Neural cell (in vitro differentiated cells): Measurements from ENCODE around the gene TESMIN. TPM values are rescaled to one million over a fixed set of nuclear protein-coding genes. Genes with fewer than 3 reads are reported as not detected.

Experiments
- H2AFZ ChIP-seq: fragments of 200-600, 300-800 bp; sonication (generic), shearing (Covaris generic); 2 replicates; pipeline ENCODE4 v1.6.0; 2014; ENCODE audit warnings: low read depth, mild to moderate bottlenecking, antibody characterized with exemption, low read length, moderate library complexity
- H3F3A ChIP-seq: fragments of 200-600 bp; shearing (Covaris generic); 2 replicates; pipeline ENCODE4 v1.6.1; 2016; ENCODE audit warnings: mild to moderate bottlenecking, moderate library complexity, mixed read lengths, antibody characterized with exemption, low read length; ENCODE audit not compliant: insufficient read depth, poor library complexity, severe bottlenecking
- H3K27ac ChIP-seq: fragments of 200-600, 300-800 bp; sonication (generic), shearing (Covaris generic); 2 replicates; pipeline ENCODE4 v1.5.1; 2014; ENCODE audit warnings: mild to moderate bottlenecking, low read length, moderate library complexity
- H3K27me3 ChIP-seq: fragments of 300-800, 200-600 bp; sonication (generic), shearing (Covaris generic); 2 replicates; pipeline ENCODE4 v1.6.0; 2014; ENCODE audit warnings: mild to moderate bottlenecking, low read depth, low read length, moderate library complexity; ENCODE audit not compliant: insufficient read depth
- H3K36me3 ChIP-seq: fragments of 300-800, 200-600 bp; sonication (generic), shearing (Covaris generic); 2 replicates; pipeline ENCODE4 v1.5.1; 2014; ENCODE audit warnings: mild to moderate bottlenecking, antibody characterized with exemption, low read length, moderate library complexity; ENCODE audit not compliant: insufficient read depth
- H3K4me2 ChIP-seq: fragments of 300-800, 200-600 bp; sonication (generic), shearing (Covaris generic); 2 replicates; pipeline ENCODE4 v1.6.0; 2014; ENCODE audit warnings: mild to moderate bottlenecking, low read length
- H3K4me3 ChIP-seq: fragments of 300-800, 200-600 bp; sonication (generic), shearing (Covaris generic); 2 replicates; pipeline ENCODE4 v1.5.1; 2014; ENCODE audit warnings: mild to moderate bottlenecking, low read length, moderate library complexity
- H3K79me2 ChIP-seq: fragments of 200-600 bp; shearing (Covaris generic); replicated peaks from 2 replicates; pipeline ENCODE4 v1.6.0; 2014; ENCODE audit warnings: mild to moderate bottlenecking, low read length, moderate library complexity; ENCODE audit not compliant: insufficient read depth
- H3K9ac ChIP-seq: fragments of 300-800, 200-600 bp; sonication (generic), shearing (Covaris generic); 2 replicates; pipeline ENCODE4 v1.6.1; 2016; ENCODE audit warnings: mild to moderate bottlenecking, low read length, mixed read lengths
- H3K9me2 ChIP-seq: fragments of 200-600 bp; shearing (Covaris generic); 2 replicates; pipeline ENCODE4 v1.6.1; 2016; ENCODE audit warnings: mild to moderate bottlenecking, low read length, mixed read lengths; ENCODE audit not compliant: insufficient read depth
- H3K9me3 ChIP-seq: fragments of 200-600, 300-800 bp; sonication (generic), shearing (Covaris generic); 2 replicates; pipeline ENCODE4 v1.6.1; 2016; ENCODE audit warnings: mild to moderate bottlenecking, mixed run types, low read length, moderate library complexity, mixed read lengths
- H4K20me1 ChIP-seq: fragments of 200-600 bp; shearing (Covaris generic); 2 replicates; pipeline ENCODE4 v1.6.1; 2016; ENCODE audit warnings: mild to moderate bottlenecking, mixed run types; ENCODE audit not compliant: insufficient read depth
- EP300 ChIP-seq: fragments of 450-650 bp; conservative IDR thresholded peaks from 2 replicates; pipeline ENCODE4 v1.6.1; 2014; ENCODE audit warnings: antibody characterized with exemption, mild to moderate bottlenecking, moderate library complexity; ENCODE audit not compliant: poor library complexity, severe bottlenecking
- EZH2 ChIP-seq: fragments of 200-600, 300-800 bp; shearing (Covaris generic), sonication (generic); IDR thresholded peaks from 2 replicates; pipeline ENCODE4 v1.6.1; 2014; ENCODE audit warnings: antibody characterized with exemption, low read length, borderline replicate concordance, mild to moderate bottlenecking; ENCODE audit not compliant: insufficient read depth, poor library complexity, severe bottlenecking
- MXI1 ChIP-seq: fragments of 450-650 bp; conservative IDR thresholded peaks from 2 replicates; pipeline ENCODE4 v1.6.1; 2014; ENCODE audit warnings: antibody characterized with exemption, mild to moderate bottlenecking; ENCODE audit not compliant: poor library complexity, severe bottlenecking
- RAD21 ChIP-seq: fragments of 450-650 bp; conservative IDR thresholded peaks from 2 replicates; pipeline ENCODE4 v1.6.1; 2014; ENCODE audit warnings: antibody characterized with exemption, mild to moderate bottlenecking, moderate library complexity
- SMC3 ChIP-seq: fragments of 450-650 bp; conservative IDR thresholded peaks from 2 replicates; pipeline ENCODE4 v1.6.1; 2014; ENCODE audit warnings: antibody characterized with exemption, mild to moderate bottlenecking, moderate library complexity; ENCODE audit not compliant: poor library complexity
- TAF1 ChIP-seq: IDR thresholded peaks from 2 replicates; pipeline ENCODE4 v1.6.1; 2012; ENCODE audit warnings: low read depth
- polyA plus RNA-seq: library from polyadenylated mRNA; depleted of rRNA; stranded (reverse); fragments of >200 nt; gene quantifications from 2 replicates; pipeline ENCODE4 v1.2.3, GENCODE V29; 2014
- TF ChIP-seq, protein P1 (sequence below): fragments of 450-650 bp; IDR thresholded peaks from 2 replicates; pipeline ENCODE4 v1.5.1; 2014; ENCODE audit warnings: antibody characterized with exemption, mild to moderate bottlenecking, moderate library complexity; ENCODE audit not compliant: poor library complexity, severe bottlenecking
- TF ChIP-seq, protein P2 (sequence below): IDR thresholded peaks from 2 replicates; pipeline ENCODE4 v1.6.1; 2012; ENCODE audit warnings: borderline replicate concordance

Gene TESMIN
- polyA plus RNA-seq, 1 donor from 2014 or later = not detected

DNA sequence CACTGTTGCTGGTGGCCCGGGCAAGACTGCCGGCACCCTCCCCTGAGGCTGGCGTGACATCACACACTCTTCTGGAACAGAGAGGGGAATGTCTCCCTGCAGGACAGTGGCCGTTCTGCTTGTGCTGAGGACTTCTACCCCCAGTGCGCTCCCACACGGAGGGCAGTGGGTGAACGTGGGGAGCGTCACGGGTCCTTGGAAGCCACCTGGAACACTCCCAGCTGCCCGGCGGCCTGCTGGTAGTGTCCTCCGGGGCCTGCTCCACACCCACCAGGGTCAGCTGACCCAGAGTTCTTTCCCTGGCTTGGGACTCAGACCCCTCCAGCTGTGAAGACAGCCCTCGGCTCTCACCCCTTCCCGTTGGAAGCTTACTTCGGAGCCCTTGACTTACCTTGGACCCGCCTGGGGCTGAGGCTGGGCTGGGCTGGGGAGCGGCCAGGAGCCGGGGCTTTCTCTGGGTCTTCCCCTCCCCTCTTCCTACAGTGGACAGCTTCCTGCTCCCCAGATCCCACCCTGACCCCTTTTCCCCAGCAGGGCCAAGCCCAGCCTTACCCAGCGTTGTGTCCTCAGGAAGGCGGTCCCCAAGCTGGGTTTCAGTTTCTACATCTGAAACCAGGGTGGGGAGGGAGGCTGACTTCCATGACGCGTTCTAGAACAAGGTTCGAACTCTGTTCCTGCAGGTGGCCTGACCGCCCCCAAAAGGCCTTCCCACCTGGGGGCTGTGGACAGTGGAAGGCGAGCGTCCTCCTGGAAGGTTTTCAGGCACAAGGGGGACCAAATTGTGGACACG lies 81.8 kb downstream of the TESMIN start:
- no peaks in the 10 kb centered on the region for H3K27me3 ChIP-seq
- H4K20me1 ChIP-seq = no peaks in the 10 kb centered on the region
- no peak for TF ChIP-seq EZH2
- TF ChIP-seq SMC3 = no peak
- TF ChIP-seq TAF1 = no peak
- no peak for TF ChIP-seq RAD21
- TF ChIP-seq, protein P1, sequence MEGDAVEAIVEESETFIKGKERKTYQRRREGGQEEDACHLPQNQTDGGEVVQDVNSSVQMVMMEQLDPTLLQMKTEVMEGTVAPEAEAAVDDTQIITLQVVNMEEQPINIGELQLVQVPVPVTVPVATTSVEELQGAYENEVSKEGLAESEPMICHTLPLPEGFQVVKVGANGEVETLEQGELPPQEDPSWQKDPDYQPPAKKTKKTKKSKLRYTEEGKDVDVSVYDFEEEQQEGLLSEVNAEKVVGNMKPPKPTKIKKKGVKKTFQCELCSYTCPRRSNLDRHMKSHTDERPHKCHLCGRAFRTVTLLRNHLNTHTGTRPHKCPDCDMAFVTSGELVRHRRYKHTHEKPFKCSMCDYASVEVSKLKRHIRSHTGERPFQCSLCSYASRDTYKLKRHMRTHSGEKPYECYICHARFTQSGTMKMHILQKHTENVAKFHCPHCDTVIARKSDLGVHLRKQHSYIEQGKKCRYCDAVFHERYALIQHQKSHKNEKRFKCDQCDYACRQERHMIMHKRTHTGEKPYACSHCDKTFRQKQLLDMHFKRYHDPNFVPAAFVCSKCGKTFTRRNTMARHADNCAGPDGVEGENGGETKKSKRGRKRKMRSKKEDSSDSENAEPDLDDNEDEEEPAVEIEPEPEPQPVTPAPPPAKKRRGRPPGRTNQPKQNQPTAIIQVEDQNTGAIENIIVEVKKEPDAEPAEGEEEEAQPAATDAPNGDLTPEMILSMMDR = no peak
- TF ChIP-seq MXI1 = no peak
- TF ChIP-seq EP300 = no peak
- TF ChIP-seq, protein P2, sequence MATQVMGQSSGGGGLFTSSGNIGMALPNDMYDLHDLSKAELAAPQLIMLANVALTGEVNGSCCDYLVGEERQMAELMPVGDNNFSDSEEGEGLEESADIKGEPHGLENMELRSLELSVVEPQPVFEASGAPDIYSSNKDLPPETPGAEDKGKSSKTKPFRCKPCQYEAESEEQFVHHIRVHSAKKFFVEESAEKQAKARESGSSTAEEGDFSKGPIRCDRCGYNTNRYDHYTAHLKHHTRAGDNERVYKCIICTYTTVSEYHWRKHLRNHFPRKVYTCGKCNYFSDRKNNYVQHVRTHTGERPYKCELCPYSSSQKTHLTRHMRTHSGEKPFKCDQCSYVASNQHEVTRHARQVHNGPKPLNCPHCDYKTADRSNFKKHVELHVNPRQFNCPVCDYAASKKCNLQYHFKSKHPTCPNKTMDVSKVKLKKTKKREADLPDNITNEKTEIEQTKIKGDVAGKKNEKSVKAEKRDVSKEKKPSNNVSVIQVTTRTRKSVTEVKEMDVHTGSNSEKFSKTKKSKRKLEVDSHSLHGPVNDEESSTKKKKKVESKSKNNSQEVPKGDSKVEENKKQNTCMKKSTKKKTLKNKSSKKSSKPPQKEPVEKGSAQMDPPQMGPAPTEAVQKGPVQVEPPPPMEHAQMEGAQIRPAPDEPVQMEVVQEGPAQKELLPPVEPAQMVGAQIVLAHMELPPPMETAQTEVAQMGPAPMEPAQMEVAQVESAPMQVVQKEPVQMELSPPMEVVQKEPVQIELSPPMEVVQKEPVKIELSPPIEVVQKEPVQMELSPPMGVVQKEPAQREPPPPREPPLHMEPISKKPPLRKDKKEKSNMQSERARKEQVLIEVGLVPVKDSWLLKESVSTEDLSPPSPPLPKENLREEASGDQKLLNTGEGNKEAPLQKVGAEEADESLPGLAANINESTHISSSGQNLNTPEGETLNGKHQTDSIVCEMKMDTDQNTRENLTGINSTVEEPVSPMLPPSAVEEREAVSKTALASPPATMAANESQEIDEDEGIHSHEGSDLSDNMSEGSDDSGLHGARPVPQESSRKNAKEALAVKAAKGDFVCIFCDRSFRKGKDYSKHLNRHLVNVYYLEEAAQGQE = no peak
- no peaks in the 10 kb centered on the region for H3F3A ChIP-seq
- no peak overlapping the region for H2AFZ ChIP-seq
- H3K9ac ChIP-seq = no peak overlapping the region
- no peaks in the 10 kb centered on the region for H3K79me2 ChIP-seq
- no peak overlapping the region for H3K4me3 ChIP-seq
- H3K9me2 ChIP-seq = no peaks in the 10 kb centered on the region
- H3K4me2 ChIP-seq = no peak overlapping the region
- no peak overlapping the region for H3K27ac ChIP-seq
- no peaks in the 10 kb centered on the region for H3K36me3 ChIP-seq
- no peaks in the 10 kb centered on the region for H3K9me3 ChIP-seq

DNA sequence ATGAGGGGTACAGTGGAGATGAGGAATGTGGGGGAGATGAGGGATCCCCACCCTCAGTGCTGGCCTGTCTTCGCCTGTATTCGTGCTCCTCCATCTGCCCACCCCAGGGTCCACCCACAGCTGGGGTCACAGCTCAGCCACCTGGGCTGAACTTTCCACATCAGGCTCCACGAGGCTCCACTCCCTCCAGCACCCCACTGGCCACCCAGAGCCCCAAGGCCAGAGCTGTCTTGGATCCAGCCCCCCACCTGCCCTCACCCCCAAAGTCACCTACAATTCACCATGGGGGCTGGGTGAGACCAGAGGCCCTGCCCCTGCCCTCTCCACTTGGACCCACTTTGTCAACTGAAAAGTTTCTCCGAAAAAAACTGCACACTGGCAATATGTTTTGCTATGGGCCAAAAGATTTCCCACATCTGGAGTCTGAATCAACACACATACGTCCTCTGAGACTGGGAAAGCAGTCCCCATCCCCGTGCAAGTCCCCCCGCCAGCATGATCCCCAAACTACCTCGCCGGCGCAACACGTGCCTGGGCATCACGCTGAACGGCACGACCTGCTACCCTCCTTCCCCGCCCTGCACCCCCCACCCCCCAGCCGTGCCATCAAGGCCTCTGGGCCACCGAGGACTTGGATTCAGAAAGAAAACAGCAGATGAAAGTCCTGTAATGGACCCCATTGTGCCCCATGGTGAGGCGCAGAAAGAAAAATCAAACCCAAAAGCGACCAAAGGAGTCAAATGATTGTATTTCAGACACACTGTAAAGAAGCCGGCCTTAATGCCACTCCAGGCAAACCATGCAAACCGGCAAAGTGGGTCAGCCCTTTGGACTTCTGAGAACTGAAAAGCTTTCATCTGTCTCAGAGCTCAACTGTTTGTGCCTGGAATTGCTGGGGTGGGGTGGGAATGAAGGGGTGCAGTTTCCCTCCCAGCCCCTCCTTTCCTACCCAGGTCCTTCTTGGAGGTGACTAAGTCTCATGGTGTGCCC lies 83.5 kb downstream of the TESMIN start:
- H3K4me3 ChIP-seq = no peak overlapping the region
- H3K9me3 ChIP-seq = no peaks in the 10 kb centered on the region
- no peak overlapping the region for H2AFZ ChIP-seq
- no peaks in the 10 kb centered on the region for H3K36me3 ChIP-seq
- no peak overlapping the region for H3K27ac ChIP-seq
- no peak overlapping the region for H3K9ac ChIP-seq
- H4K20me1 ChIP-seq = no peaks in the 10 kb centered on the region
- no peaks in the 10 kb centered on the region for H3F3A ChIP-seq
- TF ChIP-seq, protein P2 = no peak
- TF ChIP-seq, protein P1 = no peak
- TF ChIP-seq TAF1 = no peak
- no peak for TF ChIP-seq SMC3
- H3K79me2 ChIP-seq = no peaks in the 10 kb centered on the region
- no peaks in the 10 kb centered on the region for H3K9me2 ChIP-seq
- no peak overlapping the region for H3K4me2 ChIP-seq
- H3K27me3 ChIP-seq = no peaks in the 10 kb centered on the region
